ENCODE data around the gene PDLIM5. TPM values are rescaled to one million over a fixed set of nuclear protein-coding genes. Genes with fewer than 3 reads are reported as not detected.

The PDLIM5 gene
- total and polyA plus RNA-seq, 4 donors = 20.4 to 93.4 (median 59.8) TPM

GRCh38 chr4:94640151-94640550 lies 188.4 kb downstream of the PDLIM5 start:
- Histone ChIP-seq H3K9ac (ENCODE audit: insufficient read depth in 1 of 2, low read length in 2 of 2) (no peak overlapping the region), H3K36me3 (ENCODE audit: control insufficient read depth in 4 of 4, insufficient read depth in 4 of 4, low read length in 4 of 4) (peaks cover 0 to 22% (median 2%) of the 10 kb centered on the region in 4 donors), H3K27ac (ENCODE audit: low read depth in 1 of 2, low read length in 1 of 2) (no peak overlapping the region), H3K9me3 (ENCODE audit: control insufficient read depth in 4 of 4, insufficient read depth in 3 of 4, low read length in 3 of 4) (no peaks in the 10 kb centered on the region), H3K4me3 (no peak overlapping the region), H3K4me1 (ENCODE audit: control insufficient read depth in 5 of 5, insufficient read depth in 5 of 5, low read length in 5 of 5) (peaks cover 0 to 10% (median 0%) of the 10 kb centered on the region in 5 donors), H3K27me3 (ENCODE audit: control insufficient read depth in 3 of 3, insufficient read depth in 3 of 3, low read length in 2 of 3) (no peaks in the 10 kb centered on the region)
- TF ChIP-seq CTCF (IDR thresholded peaks at IDR 0.05; ENCODE audit: control extremely low read depth, extremely low read depth) = no peak
- ATAC-seq (ENCODE audit: insufficient read depth, low FRiP score) (no peak), DNase-seq (no peak)
- WGBS, 2 donors = 97 to 98% methylated on average over 4 of the region's 4 CpGs

- 98 to 99% methylated on average over 3 of the region's 3 CpGs for WGBS, 2 donors
- no peak overlapping the region for H3K27ac ChIP-seq (ENCODE audit: low read depth in 1 of 2, low read length in 1 of 2)
- ATAC-seq (ENCODE audit: insufficient read depth, low FRiP score) (no peak), DNase-seq (no peak)
- no peaks in the 10 kb centered on the region for H3K27me3 ChIP-seq (ENCODE audit: control insufficient read depth in 3 of 3, insufficient read depth in 3 of 3, low read length in 2 of 3)
- H3K4me3 ChIP-seq = no peak overlapping the region
- H3K36me3 ChIP-seq (ENCODE audit: control insufficient read depth in 4 of 4, insufficient read depth in 4 of 4, low read length in 4 of 4) = peaks cover 0 to 28% (median 2%) of the 10 kb centered on the region in 4 donors
- no peak overlapping the region for H3K9ac ChIP-seq (ENCODE audit: insufficient read depth in 1 of 2, low read length in 2 of 2)
- peaks cover 0 to 3% (median 0%) of the 10 kb centered on the region in 5 donors for H3K4me1 ChIP-seq (ENCODE audit: control insufficient read depth in 5 of 5, insufficient read depth in 5 of 5, low read length in 5 of 5)
- TF ChIP-seq CTCF (IDR thresholded peaks at IDR 0.05; ENCODE audit: control extremely low read depth, extremely low read depth) = no peak
- no peaks in the 10 kb centered on the region for H3K9me3 ChIP-seq (ENCODE audit: control insufficient read depth in 4 of 4, insufficient read depth in 3 of 4, low read length in 3 of 4)
Measured at GRCh38 chr4:94641702-94642560, 190.2 kb downstream of the PDLIM5 start.

GRCh38 chr4:94642561-94642866 lies 190.8 kb downstream of the PDLIM5 start:
- Histone ChIP-seq H3K9ac (ENCODE audit: insufficient read depth in 1 of 2, low read length in 2 of 2) (no peak overlapping the region), H3K27me3 (ENCODE audit: control insufficient read depth in 3 of 3, insufficient read depth in 3 of 3, low read length in 2 of 3) (no peaks in the 10 kb centered on the region), H3K4me1 (ENCODE audit: control insufficient read depth in 5 of 5, insufficient read depth in 5 of 5, low read length in 5 of 5) (peaks cover 0 to 3% (median 0%) of the 10 kb centered on the region in 5 donors), H3K4me3 (no peak overlapping the region), H3K36me3 (ENCODE audit: control insufficient read depth in 4 of 4, insufficient read depth in 4 of 4, low read length in 4 of 4) (peaks cover 0 to 27% (median 2%) of the 10 kb centered on the region in 4 donors), H3K9me3 (ENCODE audit: control insufficient read depth in 4 of 4, insufficient read depth in 3 of 4, low read length in 3 of 4) (no peaks in the 10 kb centered on the region), H3K27ac (ENCODE audit: low read depth in 1 of 2, low read length in 1 of 2) (no peak overlapping the region)
- ATAC-seq (ENCODE audit: insufficient read depth, low FRiP score) (no peak), DNase-seq (no peak)
- WGBS, 2 donors = 81 to 91% methylated on average over 2 of the region's 2 CpGs
- TF ChIP-seq CTCF (IDR thresholded peaks at IDR 0.05; ENCODE audit: control extremely low read depth, extremely low read depth) = no peak

All from lung (tissue), 12 donors.